Mammary epithelial cell (primary cell): ENCODE results near the gene CAGE1.

Experiments
- CTCF ChIP-seq, 2 donors: IDR thresholded peaks in 1 of 2; conservative IDR thresholded peaks in 1 of 2; 2 replicates each; pipeline ENCODE4 v1.5.1; 2011 to 2012; ENCODE audit warnings: inconsistent platforms in 2 of 2, low read length in 2 of 2, mild to moderate bottlenecking in 2 of 2, control low read depth in 1 of 2, low read depth in 1 of 2; ENCODE audit not compliant: insufficient read depth in 1 of 2; ENCODE audit errors: extremely low read depth in 1 of 2
- EZH2 ChIP-seq: IDR thresholded peaks from 2 replicates; pipeline ENCODE4 v1.6.1; 2012; ENCODE audit warnings: low read length, inconsistent platforms, borderline replicate concordance

DNA sequence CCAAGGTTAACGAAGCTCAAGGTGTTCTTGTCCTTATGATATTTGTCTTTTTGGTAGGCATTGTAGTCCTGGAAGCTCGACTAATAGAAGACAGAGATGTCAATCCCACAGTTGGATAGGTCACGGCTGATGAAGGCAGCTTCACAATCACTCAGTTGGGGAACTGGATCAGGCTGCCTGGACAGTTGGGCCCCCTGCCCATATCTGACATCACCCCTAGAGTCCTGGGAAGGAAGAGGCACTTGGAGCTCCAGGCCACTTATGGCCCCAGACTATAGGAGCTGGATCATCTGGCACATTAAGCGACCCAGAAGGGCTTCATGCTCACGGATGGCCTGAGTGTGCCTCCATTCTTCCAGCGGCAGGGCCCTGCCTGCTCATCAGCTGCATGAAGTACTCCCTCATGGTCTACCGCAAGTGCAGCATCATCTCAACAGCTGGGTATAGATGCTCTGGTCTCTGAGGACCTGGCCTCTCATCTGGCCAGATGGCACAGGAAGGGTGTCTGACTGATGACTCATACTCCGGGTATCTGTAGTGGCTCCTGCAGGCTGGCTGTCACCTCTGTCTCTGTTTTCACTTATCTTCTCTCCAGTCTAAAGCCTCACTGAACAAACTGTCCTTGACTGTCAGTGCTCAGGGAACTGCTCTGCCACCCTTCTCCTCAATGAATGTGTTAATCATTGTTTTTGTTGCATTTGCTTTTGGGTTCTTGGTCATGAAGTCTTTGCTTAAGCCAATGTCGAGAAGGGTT, 47.4 kb downstream of the CAGE1 start:
- TF ChIP-seq CTCF (conservative IDR thresholded peaks at IDR 0.05 in 1 of 2, IDR thresholded peaks at IDR 0.05 in 1 of 2; ENCODE audit: extremely low read depth in 1 of 2, insufficient read depth in 1 of 2, low read depth in 1 of 2, low read length in 2 of 2) (no peak), EZH2 (no peak)
